Transverse colon (tissue), 3 donors: ENCODE measurements around the gene ABCD1.
"Not testable (repeated sequence)": the region's sequence is repeated elsewhere in the genome, so short reads cannot be mapped to it uniquely, and the experiment has no call there.

Experiments
- CTCF ChIP-seq, 5 experiments: fragments of 200-600 bp in 3 of 5; fragments of 450-650 bp in 2 of 5; sonication (generic) in 3 of 5; IDR thresholded peaks; 1 replicate in 2 of 5; 2 replicates in 3 of 5; pipeline ENCODE4 v1.5.1; 2016 to 2017; ENCODE audit warnings: antibody characterized with exemption in 5 of 5, inconsistent platforms in 3 of 5, mild to moderate bottlenecking in 2 of 5, moderate library complexity in 1 of 5
- POLR2A ChIP-seq: fragments of 450-650 bp; IDR thresholded peaks from one replicate; pipeline ENCODE4 v1.6.1; 2016; ENCODE audit warnings: antibody characterized with exemption, mild to moderate bottlenecking, moderate library complexity

- TF ChIP-seq CTCF (IDR thresholded peaks at IDR 0.05); POLR2A: not testable (repeated sequence)
These were observed 30.4 kb upstream of the ABCD1 start for GRCh38 chrX:153694256-153694655.
